ENCODE results near the gene KLHL5.

KLHL5 gene

DNA sequence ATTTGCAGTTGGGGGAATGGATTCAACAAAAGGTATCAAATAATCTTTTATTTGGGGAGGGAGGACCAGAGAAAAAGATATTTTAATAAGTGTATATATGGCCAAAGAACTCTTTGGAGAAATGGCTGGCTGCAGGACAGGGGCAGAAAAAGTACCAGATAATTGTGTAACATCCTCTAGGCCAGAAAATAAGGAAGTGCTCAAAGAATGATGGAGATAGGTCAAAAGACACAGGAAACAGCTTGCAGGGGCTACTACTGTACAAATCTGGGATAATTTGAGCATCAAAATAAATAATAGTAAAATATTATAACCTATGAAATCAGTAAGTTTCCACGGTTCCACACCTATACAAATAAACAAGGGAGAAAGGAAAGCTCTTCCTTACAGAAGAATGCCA lies 34.8 kb downstream of the KLHL5 start:
- TF ChIP-seq, protein P1, sequence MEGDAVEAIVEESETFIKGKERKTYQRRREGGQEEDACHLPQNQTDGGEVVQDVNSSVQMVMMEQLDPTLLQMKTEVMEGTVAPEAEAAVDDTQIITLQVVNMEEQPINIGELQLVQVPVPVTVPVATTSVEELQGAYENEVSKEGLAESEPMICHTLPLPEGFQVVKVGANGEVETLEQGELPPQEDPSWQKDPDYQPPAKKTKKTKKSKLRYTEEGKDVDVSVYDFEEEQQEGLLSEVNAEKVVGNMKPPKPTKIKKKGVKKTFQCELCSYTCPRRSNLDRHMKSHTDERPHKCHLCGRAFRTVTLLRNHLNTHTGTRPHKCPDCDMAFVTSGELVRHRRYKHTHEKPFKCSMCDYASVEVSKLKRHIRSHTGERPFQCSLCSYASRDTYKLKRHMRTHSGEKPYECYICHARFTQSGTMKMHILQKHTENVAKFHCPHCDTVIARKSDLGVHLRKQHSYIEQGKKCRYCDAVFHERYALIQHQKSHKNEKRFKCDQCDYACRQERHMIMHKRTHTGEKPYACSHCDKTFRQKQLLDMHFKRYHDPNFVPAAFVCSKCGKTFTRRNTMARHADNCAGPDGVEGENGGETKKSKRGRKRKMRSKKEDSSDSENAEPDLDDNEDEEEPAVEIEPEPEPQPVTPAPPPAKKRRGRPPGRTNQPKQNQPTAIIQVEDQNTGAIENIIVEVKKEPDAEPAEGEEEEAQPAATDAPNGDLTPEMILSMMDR (IDR thresholded peaks at IDR 0.05), result no peak
- DNase-seq (ENCODE audit: low spot score), result no peak
- Histone ChIP-seq H3K4me3 (no peak overlapping the region), H3K27ac (no peak overlapping the region)

DNA sequence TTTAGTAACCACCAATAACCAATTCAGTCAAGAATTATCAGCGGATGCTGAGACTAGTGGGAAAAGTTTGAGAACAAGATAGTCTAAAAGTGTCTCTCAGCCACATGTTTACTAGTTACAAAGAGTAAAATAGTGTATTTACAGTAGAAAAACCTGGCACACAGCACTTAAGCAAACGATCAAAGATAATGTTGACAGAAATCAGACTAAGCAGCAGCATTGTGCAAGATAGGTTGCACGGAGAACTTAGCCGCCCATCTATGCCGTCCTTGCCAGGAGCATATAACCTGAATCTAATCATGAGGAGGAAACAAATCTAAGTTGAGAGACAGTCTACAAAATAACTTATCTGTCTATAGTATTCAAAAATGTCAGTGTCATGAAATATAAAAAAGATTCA lies 35.3 kb downstream of the KLHL5 start:
- Histone ChIP-seq H3K4me3 (no peak overlapping the region), H3K27ac (no peak overlapping the region)
- TF ChIP-seq, protein P1 (IDR thresholded peaks at IDR 0.05), result no peak
- DNase-seq (ENCODE audit: low spot score), result no peak

DNA sequence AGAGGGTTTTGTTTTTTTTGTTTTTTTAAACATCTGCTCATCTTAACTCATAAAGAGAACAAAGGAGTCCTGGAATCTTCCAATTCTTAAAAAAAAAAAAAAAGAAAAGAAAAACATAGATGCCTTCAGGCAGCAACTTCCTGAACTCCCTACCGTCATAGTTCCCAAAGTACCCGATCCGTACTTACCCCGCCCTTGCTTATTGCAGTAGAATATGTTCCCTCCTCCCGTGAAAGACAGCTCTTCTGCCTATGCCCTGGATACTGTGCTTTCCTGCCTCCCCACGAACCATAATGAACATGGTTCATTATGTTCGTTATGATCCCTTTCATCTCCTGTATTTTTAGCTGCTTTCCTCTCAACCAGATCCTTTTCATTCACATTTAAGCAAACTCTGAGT lies 40.3 kb downstream of the KLHL5 start:
- H3K27ac ChIP-seq, result no peak overlapping the region
- TF ChIP-seq, protein P1 (IDR thresholded peaks at IDR 0.05), result no peak
- DNase-seq (ENCODE audit: low spot score), result no peak
- H3K4me3 ChIP-seq, result no peak overlapping the region

DNA sequence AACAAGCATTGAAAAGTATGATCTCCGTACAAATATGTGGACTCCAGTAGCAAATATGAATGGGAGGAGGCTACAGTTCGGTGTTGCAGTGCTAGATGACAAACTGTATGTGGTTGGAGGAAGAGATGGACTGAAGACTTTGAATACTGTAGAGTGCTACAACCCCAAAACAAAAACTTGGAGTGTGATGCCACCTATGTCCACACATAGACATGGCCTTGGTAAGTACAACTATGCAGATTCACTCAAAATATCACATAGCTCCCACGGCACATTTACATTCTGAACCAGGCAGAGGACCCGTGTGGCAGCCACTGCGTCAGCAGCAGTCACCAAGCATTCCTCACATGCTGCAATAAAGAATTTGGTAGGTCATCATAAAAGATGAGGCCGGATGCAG lies 41.3 kb downstream of the KLHL5 start:
- no peak for DNase-seq (ENCODE audit: low spot score)
- TF ChIP-seq, protein P1 (IDR thresholded peaks at IDR 0.05), result no peak
- Histone ChIP-seq H3K4me3 (no peak overlapping the region), H3K27ac (no peak overlapping the region)

DNA sequence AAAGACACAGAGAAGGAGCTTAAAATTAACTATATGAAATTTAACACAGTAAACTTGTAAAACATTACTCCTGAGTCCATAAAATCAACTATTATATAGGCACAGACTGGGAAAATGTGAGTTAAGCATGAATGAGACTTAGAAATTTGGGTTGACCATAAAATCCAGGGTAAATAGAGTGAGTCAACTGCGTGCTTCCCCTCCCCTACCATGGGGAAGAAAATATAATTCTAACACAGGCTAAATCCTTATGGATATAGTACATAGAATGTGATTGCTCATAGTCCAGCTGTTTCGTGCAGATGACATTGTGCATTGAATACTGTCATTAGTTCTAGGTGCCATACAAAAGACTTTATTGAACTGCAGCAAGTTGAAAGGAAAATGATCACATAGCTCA lies 42.2 kb downstream of the KLHL5 start:
- DNase-seq (ENCODE audit: low spot score), result no peak
- no peak overlapping the region for H3K27ac ChIP-seq
- TF ChIP-seq, protein P1 (IDR thresholded peaks at IDR 0.05), result no peak
- no peak overlapping the region for H3K4me3 ChIP-seq

DNA sequence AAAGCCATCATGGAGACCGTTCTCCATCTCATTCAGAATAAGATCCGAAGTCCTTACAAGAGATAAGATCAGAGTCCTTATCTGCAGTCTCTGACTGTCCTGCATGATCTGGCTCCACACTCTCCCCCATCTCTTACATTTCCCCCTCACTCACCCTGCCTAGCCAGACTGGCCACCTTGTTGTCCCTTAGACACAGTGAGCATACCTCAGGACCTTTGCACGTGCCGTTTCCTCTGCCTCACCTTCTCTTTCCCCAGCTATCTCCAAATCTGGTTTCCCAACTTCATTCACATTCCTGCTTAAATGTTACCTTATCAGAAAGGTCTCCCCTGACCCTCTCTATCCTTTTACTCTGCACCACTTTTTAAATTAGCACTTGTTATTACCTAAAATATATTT lies 44.0 kb downstream of the KLHL5 start:
- Histone ChIP-seq H3K27ac (no peak overlapping the region), H3K4me3 (no peak overlapping the region)
- no peak for DNase-seq (ENCODE audit: low spot score)
- TF ChIP-seq, protein P1 (IDR thresholded peaks at IDR 0.05), result no peak

DNA sequence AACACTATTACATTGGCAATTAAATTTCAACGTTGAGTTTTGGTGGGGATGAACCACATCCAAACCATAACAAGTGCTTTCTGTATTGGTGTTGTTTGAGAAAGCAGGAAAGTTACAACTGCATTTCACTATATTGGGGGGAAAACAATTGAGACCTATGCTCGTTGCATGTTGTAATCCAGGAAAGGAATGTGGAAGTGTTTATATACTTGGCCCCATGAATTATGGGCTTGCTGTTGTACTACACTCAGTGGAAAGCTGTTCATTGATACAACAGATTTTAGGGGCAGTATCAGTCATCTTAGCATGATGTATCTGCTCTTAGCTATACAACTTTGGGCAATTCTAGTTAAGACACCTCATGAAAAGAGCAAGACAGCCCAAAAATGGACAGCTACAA lies 52.4 kb downstream of the KLHL5 start:
- DNase-seq (ENCODE audit: low spot score), result no peak
- no peak overlapping the region for H3K4me3 ChIP-seq
- TF ChIP-seq, protein P1 (IDR thresholded peaks at IDR 0.05), result no peak
- no peak overlapping the region for H3K27ac ChIP-seq
